ENCODE results near the gene GPER1. TPM values are rescaled to one million over a fixed set of nuclear protein-coding genes. Genes with fewer than 3 reads are reported as not detected.

Gene GPER1
- total and polyA plus RNA-seq, 2 donors (not counting 3 experiments of a cell fraction or from before 2014, with no cell fraction given): 0.77 to 2.3 TPM

- no TSS peak for BruUV-seq (replicated peaks)
- ChIA-PET CTCF (interaction anchor here (1.2 kb wide), 1 partner anchor 31 kb away, joined by 4 read pairs; no protein-coding TSS in a partner anchor), POLR2A (no interaction called here)
- no peak for TF ChIP-seq POLR2AphosphoS5 (IDR thresholded peaks at IDR 0.05; ENCODE audit: insufficient read depth, low read depth, low read length)
- TF ChIP-seq JUN (IDR thresholded peaks at IDR 0.05; ENCODE audit: borderline replicate concordance, insufficient read depth, insufficient read length, low read depth): no peak
- TF ChIP-seq GATA2 (IDR thresholded peaks at IDR 0.05; ENCODE audit: insufficient read depth, insufficient read length, low read depth, low read length): no peak
- TF ChIP-seq EZH2 (IDR thresholded peaks at IDR 0.05; ENCODE audit: borderline replicate concordance, low read depth, low read length, severe bottlenecking): no peak
- no peak for TF ChIP-seq CTCF (IDR thresholded peaks at IDR 0.05; ENCODE audit: extremely low read depth in 1 of 2, insufficient read depth in 1 of 2, low read depth in 1 of 2, low read length in 2 of 2)
- TF ChIP-seq MAX (IDR thresholded peaks at IDR 0.05; ENCODE audit: insufficient read depth, insufficient read length): no peak
- no peak for TF ChIP-seq FOS (IDR thresholded peaks at IDR 0.05; ENCODE audit: borderline replicate concordance, insufficient read depth, low read length)
- no peak for TF ChIP-seq POLR2A (IDR thresholded peaks at IDR 0.05; ENCODE audit: low read depth, low read length)
- no peak for TF ChIP-seq MYC (IDR thresholded peaks at IDR 0.05; ENCODE audit: low read depth, low read length)
- Histone ChIP-seq H3K9me1 (replicated peaks; ENCODE audit: control insufficient read depth, extremely low read depth, insufficient read depth, low read length) (no peaks in the 10 kb centered on the region), H2AFZ (ENCODE audit: low read depth, low read length) (no peak overlapping the region), H3K36me3 (ENCODE audit: control insufficient read depth in 2 of 2, extremely low read depth in 1 of 2, insufficient read depth in 2 of 2, low read length in 2 of 2) (no peaks in the 10 kb centered on the region), H3K4me2 (ENCODE audit: insufficient read depth, low read length) (no peak overlapping the region), H3K79me2 (ENCODE audit: control insufficient read depth, insufficient read depth, low read length) (no peaks in the 10 kb centered on the region), H3K27ac (ENCODE audit: insufficient read depth, low read depth, low read length) (no peak overlapping the region), H3K9me3 (replicated peaks; ENCODE audit: control insufficient read depth, insufficient read depth, low read length) (no peaks in the 10 kb centered on the region), H3K4me3 (replicated peaks in 1 of 3; ENCODE audit: insufficient read depth in 1 of 3, low read depth in 1 of 3, low read length in 3 of 3) (no peak overlapping the region), H3K9ac (replicated peaks; ENCODE audit: extremely low read depth, insufficient read depth, low read length) (no peak overlapping the region), H3K27me3 (ENCODE audit: control insufficient read depth in 2 of 2, insufficient read depth in 2 of 2, low read length in 2 of 2) (no peaks in the 10 kb centered on the region), H4K20me1 (replicated peaks; ENCODE audit: control insufficient read depth, extremely low read depth, insufficient read depth, low read length) (no peaks in the 10 kb centered on the region), H3K4me1 (ENCODE audit: control insufficient read depth, extremely low read depth, insufficient read depth, low read length) (peaks cover 1% of the 10 kb centered on the region)
- intact Hi-C loops (cut with micrococcal nuclease): no loop called here
- no peak for FAIRE-seq
- dilution Hi-C loops (cut with MboI; ENCODE audit: extremely low pct_ligation_motif_present, low sequenced_read_pairs): no loop called here
- DNase-seq (ENCODE audit: low read depth, low spot score): no peak
Measured at GRCh38 chr7:1117321-1117928, 29.5 kb downstream of the GPER1 start.
